Prostate gland (tissue), 2 donors: ENCODE data around the gene OPRPN. TPM values are rescaled to one million over a fixed set of nuclear protein-coding genes. Genes with fewer than 3 reads are reported as not detected.

Experiments
- DNase-seq: peaks from one replicate; pipeline ENCODE4 v3.0.0-alpha.2; 2019; ENCODE audit warnings: low spot score
- H3K27ac ChIP-seq, 2 donors: fragments of 200-600 bp; sonication (generic); 2 replicates each; pipeline ENCODE4 v1.5.1; 2017 to 2019
- H3K27me3 ChIP-seq: fragments of 200-600 bp; sonication (generic); replicated peaks from 2 replicates; pipeline ENCODE4 v1.5.1; 2019; ENCODE audit not compliant: insufficient read depth
- H3K36me3 ChIP-seq, 2 donors: fragments of 200-600 bp; sonication (generic); 1 replicate in 1 of 2; 2 replicates in 1 of 2; pipeline versions ENCODE4 v1.5.1 to v1.8.1; 2017 to 2019
- H3K4me1 ChIP-seq: fragments of 200-600 bp; sonication (generic); replicated peaks from 2 replicates; pipeline ENCODE4 v1.5.1; 2019
- H3K4me3 ChIP-seq, 2 donors: fragments of 200-600 bp; sonication (generic); 2 replicates each; pipeline ENCODE4 v1.5.1; 2017 to 2019
- H3K9me3 ChIP-seq: fragments of 200-600 bp; sonication (generic); 2 replicates; pipeline ENCODE4 v1.5.1; 2017
- CTCF ChIP-seq, 4 experiments: fragments of 200-600 bp in 2 of 4; fragments of 450-650 bp in 2 of 4; sonication (generic) in 2 of 4; IDR thresholded peaks; 1 replicate in 3 of 4; 2 replicates in 1 of 4; pipeline ENCODE4 v1.5.1; 2016 to 2019; ENCODE audit warnings: antibody characterized with exemption in 4 of 4, mild to moderate bottlenecking in 2 of 4, moderate library complexity in 2 of 4
- POLR2A ChIP-seq: fragments of 450-650 bp; IDR thresholded peaks from one replicate; pipeline ENCODE4 v1.6.1; 2016; ENCODE audit warnings: antibody characterized with exemption, mild to moderate bottlenecking
- POLR2AphosphoS5 ChIP-seq: sonication (generic); formaldehyde crosslinking; IDR thresholded peaks from one replicate; pipeline ENCODE4 v1.6.1; 2017; ENCODE audit warnings: antibody characterized with exemption
- WGBS: methylation state at CpG from one replicate; pipeline ENCODE4 v1.1.5; 2018; 5-methylcytosine and 5-hydroxymethylcytosine counted together
- intact Hi-C: fragments of 100-400 bp; cut with DNase I; formaldehyde crosslinking; loops from one replicate; pipeline ENCODE4 v1.14.2; 2022
- total RNA-seq, 2 donors: library from RNA; depleted of rRNA; stranded (reverse); fragments of >200 nt; gene quantifications; one replicate each; pipeline ENCODE4 v1.1.0, GENCODE V29; 2016

OPRPN gene
- total RNA-seq, 2 donors from 2014 or later = not detected

DNA sequence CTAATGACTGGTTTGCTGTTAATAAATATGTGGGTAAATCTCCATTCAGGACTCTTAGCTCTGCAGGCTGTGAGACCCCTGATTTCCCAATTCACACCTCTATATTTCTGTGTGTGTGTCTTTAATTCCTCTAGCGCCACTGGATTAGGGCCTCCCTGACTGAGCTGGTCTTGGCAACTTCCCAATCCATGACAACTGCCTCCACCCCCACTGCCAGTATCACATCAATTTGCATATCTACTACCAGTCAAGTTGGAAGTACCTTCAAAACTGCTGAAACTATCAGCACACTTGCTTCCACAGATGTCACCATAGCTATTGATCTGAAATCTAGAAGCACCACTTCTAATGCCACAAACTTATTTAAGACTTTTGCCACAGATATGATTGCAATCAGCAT lies 27.6 kb downstream of the OPRPN start:
- intact Hi-C loops = no loop called here
- 93% methylated on average over 1 of the region's 1 CpG for whole genome bisulfite sequencing

DNA sequence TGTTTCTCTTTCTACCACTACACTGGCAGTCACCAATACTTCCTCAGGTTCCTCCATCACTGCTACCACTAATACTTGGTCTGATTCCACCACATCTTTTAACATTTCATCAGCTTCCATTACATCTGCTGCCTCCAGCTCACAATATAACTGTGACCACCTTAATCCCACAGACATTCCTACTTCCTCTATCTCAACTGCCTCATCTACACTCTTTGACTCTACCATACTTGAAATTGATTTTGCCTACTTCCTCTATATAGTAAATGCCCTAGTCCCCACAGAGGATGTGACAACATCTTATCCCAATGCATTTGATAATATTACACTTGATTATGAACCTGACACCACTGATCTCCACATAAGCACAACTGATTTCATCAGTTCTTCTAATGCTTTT lies 29.0 kb downstream of the OPRPN start:
- Histone ChIP-seq H3K27ac (no peak overlapping the region), H3K4me1 (no peaks in the 10 kb centered on the region), H3K36me3 (no peaks in the 10 kb centered on the region), H3K9me3 (no peaks in the 10 kb centered on the region), H3K4me3 (no peak overlapping the region), H3K27me3 (no peaks in the 10 kb centered on the region)
- TF ChIP-seq POLR2A (no peak), POLR2AphosphoS5 (no peak), CTCF (IDR thresholded peaks at IDR 0.05) (no peak)
- intact Hi-C loops = no loop called here
- DNase-seq = no peak

More for the DNA sequence above, 27.6 kb downstream of the OPRPN start:
- TF ChIP-seq POLR2A (no peak), POLR2AphosphoS5 (no peak), CTCF (IDR thresholded peaks at IDR 0.05) (no peak)
- H3K4me3 ChIP-seq = no peak overlapping the region
- DNase-seq = no peak
- H3K4me1 ChIP-seq = no peaks in the 10 kb centered on the region
- H3K27me3 ChIP-seq = no peaks in the 10 kb centered on the region
- H3K36me3 ChIP-seq = no peaks in the 10 kb centered on the region
- no peak overlapping the region for H3K27ac ChIP-seq
- no peaks in the 10 kb centered on the region for H3K9me3 ChIP-seq

DNA sequence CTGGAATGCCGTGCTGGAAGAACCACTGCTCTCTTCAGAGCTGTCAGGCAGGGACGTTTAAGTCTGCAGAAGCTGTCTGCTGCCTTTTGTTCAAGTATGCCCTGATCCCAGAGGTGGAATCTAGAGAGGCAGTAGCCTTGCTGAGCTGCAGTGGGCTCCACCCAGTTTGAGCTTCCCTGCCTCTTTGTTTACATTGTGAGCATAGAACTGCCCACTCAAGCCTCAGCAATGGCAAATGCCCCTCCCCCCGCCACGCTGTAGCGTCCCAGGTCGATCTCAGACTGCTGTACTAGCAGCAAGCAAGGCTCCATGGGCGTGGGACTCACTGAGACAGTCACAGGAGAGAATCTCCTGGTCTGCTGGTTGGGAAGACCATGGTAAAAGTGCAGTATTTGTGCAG lies 39.5 kb downstream of the OPRPN start:
- 65% methylated on average over 7 of the region's 7 CpGs for WGBS
- intact Hi-C loops = no loop called here
- TF ChIP-seq CTCF (IDR thresholded peaks at IDR 0.05) = no peak
- no peak for TF ChIP-seq POLR2A
- no peak for TF ChIP-seq POLR2AphosphoS5
- Histone ChIP-seq H3K36me3 (no peaks in the 10 kb centered on the region), H3K27me3 (no peaks in the 10 kb centered on the region), H3K27ac (no peak overlapping the region), H3K4me1 (no peaks in the 10 kb centered on the region), H3K4me3 (no peak overlapping the region), H3K9me3 (no peaks in the 10 kb centered on the region)
- DNase-seq = no peak

- no peaks in the 10 kb centered on the region for H3K4me1 ChIP-seq
- H3K27ac ChIP-seq = no peak overlapping the region
- intact Hi-C loops = no loop called here
- no peaks in the 10 kb centered on the region for H3K9me3 ChIP-seq
- no peaks in the 10 kb centered on the region for H3K36me3 ChIP-seq
- TF ChIP-seq POLR2AphosphoS5 (no peak), CTCF (IDR thresholded peaks at IDR 0.05) (no peak), POLR2A (no peak)
- H3K27me3 ChIP-seq = no peaks in the 10 kb centered on the region
- no peak for DNase-seq
- H3K4me3 ChIP-seq = no peak overlapping the region
These were observed 44.7 kb downstream of the OPRPN start for GRCh38 chr4:70442474-70442873.

GRCh38 chr4:70443329-70443728 lies 45.6 kb downstream of the OPRPN start:
- no peaks in the 10 kb centered on the region for H3K4me1 ChIP-seq
- H3K27ac ChIP-seq = no peak overlapping the region
- H3K27me3 ChIP-seq = no peaks in the 10 kb centered on the region
- WGBS = 76% methylated on average over 5 of the region's 5 CpGs
- H3K36me3 ChIP-seq = no peaks in the 10 kb centered on the region
- no peak overlapping the region for H3K4me3 ChIP-seq
- intact Hi-C loops = no loop called here
- no peaks in the 10 kb centered on the region for H3K9me3 ChIP-seq
- TF ChIP-seq POLR2AphosphoS5 (no peak), POLR2A (no peak), CTCF (IDR thresholded peaks at IDR 0.05) (no peak)
- no peak for DNase-seq
